PC-9 (cell line): ENCODE results near the gene LRP2. TPM values are rescaled to one million over a fixed set of nuclear protein-coding genes. Genes with fewer than 3 reads are reported as not detected.

Source experiments
- BruUV-seq: library from RNA; stranded (reverse); fragments of 400-500 nt; replicated peaks from 2 replicates; lab custom pipeline; 2021; lab: Mats Ljungman, UMichigan
- CTCF ChIA-PET: fragments of 300-600 bp; sonication (Branson Sonifier 250); formaldehyde crosslinking; loops from one replicate; lab custom pipeline; 2022; ENCODE audit warnings: antibody characterized with exemption; lab: Charles Lee
- POLR2A ChIA-PET: fragments of 300-600 bp; sonication (Branson Sonifier 250); formaldehyde crosslinking; loops from one replicate; lab custom pipeline; 2022; ENCODE audit warnings: antibody characterized with exemption; ENCODE audit not compliant: unreplicated experiment; lab: Charles Lee
- DNase-seq, 2 experiments: peaks; one replicate each; pipeline versions ENCODE4 v3.0.0 to v3.0.0-alpha.2; 2015 to 2022; ENCODE audit warnings: mixed read lengths in 1 of 2
- H2AFZ ChIP-seq: fragments of 200-600 bp; sonication (generic); 2 replicates; pipeline ENCODE4 v1.8.1; 2017; ENCODE audit warnings: antibody characterized with exemption
- H3F3A ChIP-seq: fragments of 200-600 bp; sonication (generic); 2 replicates; pipeline ENCODE4 v1.8.1; 2017; ENCODE audit warnings: antibody characterized with exemption, mild to moderate bottlenecking, low read depth; ENCODE audit not compliant: insufficient read depth
- H3K27ac ChIP-seq: fragments of 200-600 bp; sonication (generic); 2 replicates; pipeline ENCODE4 v1.6.1; 2016; ENCODE audit warnings: mixed run types
- H3K27me3 ChIP-seq: fragments of 200-600 bp; sonication (generic); 2 replicates; pipeline ENCODE4 v1.6.1; 2016; ENCODE audit warnings: low read depth, mixed run types; ENCODE audit not compliant: insufficient read depth
- H3K36me3 ChIP-seq: fragments of 200-600 bp; sonication (generic); 2 replicates; pipeline ENCODE4 v1.6.1; 2016; ENCODE audit warnings: low read depth, mixed run types
- H3K4me1 ChIP-seq: fragments of 200-600 bp; sonication (generic); replicated peaks from 2 replicates; pipeline ENCODE4 v1.6.1; 2016; ENCODE audit warnings: mixed run types; ENCODE audit not compliant: insufficient read depth
- H3K4me2 ChIP-seq: fragments of 200-600 bp; sonication (generic); 2 replicates; pipeline ENCODE4 v1.6.1; 2017; ENCODE audit warnings: mixed run types
- H3K4me3 ChIP-seq: fragments of 200-600 bp; sonication (generic); 2 replicates; pipeline ENCODE4 v1.6.1; 2016; ENCODE audit warnings: mixed run types
- H3K79me2 ChIP-seq: fragments of 200-600 bp; sonication (generic); 2 replicates; pipeline ENCODE4 v1.6.1; 2017; ENCODE audit warnings: low read depth, mixed run types
- H3K9me2 ChIP-seq: fragments of 200-600 bp; sonication (generic); 2 replicates; pipeline ENCODE4 v1.8.1; 2017; ENCODE audit warnings: mild to moderate bottlenecking; ENCODE audit not compliant: insufficient read depth
- H3K9me3 ChIP-seq: fragments of 200-600 bp; sonication (generic); 2 replicates; pipeline ENCODE4 v1.8.1; 2016; ENCODE audit warnings: low read depth; ENCODE audit not compliant: insufficient read depth
- H4K20me1 ChIP-seq: fragments of 200-600 bp; sonication (generic); 2 replicates; pipeline ENCODE4 v1.8.1; 2017; ENCODE audit not compliant: insufficient read depth
- CTCF ChIP-seq: fragments of 200-600 bp; sonication (generic); conservative IDR thresholded peaks from 2 replicates; pipeline ENCODE4 v1.6.1; 2017; ENCODE audit warnings: mixed run types, antibody characterized with exemption, mild to moderate bottlenecking, moderate library complexity
- EZH2 ChIP-seq: fragments of 200-600 bp; sonication (generic); IDR thresholded peaks from 2 replicates; pipeline ENCODE4 v1.8.0; 2017; ENCODE audit warnings: antibody characterized with exemption, low read depth
- intact Hi-C: fragments of 100-400 bp; cut with micrococcal nuclease; formaldehyde crosslinking; loops from one replicate; pipeline ENCODE4 v1.10.0; 2022; ENCODE audit not compliant: unreplicated experiment
- total RNA-seq: library from RNA; stranded (reverse); gene quantifications from 2 replicates; pipeline ENCODE4 v1.2.3, GENCODE V29; 2021

Gene LRP2
- total RNA-seq, 1 experiment from 2014 or later, result not detected

GRCh38 chr2:169160926-169161481 is 201.3 kb downstream of the LRP2 start:
- Histone ChIP-seq H3K27ac (no peak overlapping the region), H2AFZ (no peak overlapping the region), H3K9me3 (no peaks in the 10 kb centered on the region), H4K20me1 (no peaks in the 10 kb centered on the region), H3K4me3 (no peak overlapping the region), H3K36me3 (no peaks in the 10 kb centered on the region), H3F3A (no peaks in the 10 kb centered on the region), H3K4me2 (no peak overlapping the region), H3K27me3 (no peaks in the 10 kb centered on the region), H3K4me1 (no peaks in the 10 kb centered on the region), H3K79me2 (no peaks in the 10 kb centered on the region), H3K9me2 (no peaks in the 10 kb centered on the region)
- no peak for DNase-seq
- intact Hi-C loops, result no loop called here
- no peak for TF ChIP-seq EZH2
- no peak for TF ChIP-seq CTCF
- CTCF ChIA-PET, result no interaction called here
- POLR2A ChIA-PET, result interaction anchor here (0.8 kb wide), 1 partner anchor 11 kb away, joined by 6 read pairs; no protein-coding TSS in a partner anchor
- no TSS peak for BruUV-seq

GRCh38 chr2:169159686-169160085 is 202.6 kb downstream of the LRP2 start:
- CTCF ChIA-PET, result no interaction called here
- BruUV-seq, result no TSS peak
- no peaks in the 10 kb centered on the region for H3K27me3 ChIP-seq
- no peak overlapping the region for H2AFZ ChIP-seq
- H3K9me3 ChIP-seq, result no peaks in the 10 kb centered on the region
- H3K4me3 ChIP-seq, result no peak overlapping the region
- no peak overlapping the region for H3K27ac ChIP-seq
- H4K20me1 ChIP-seq, result no peaks in the 10 kb centered on the region
- H3K36me3 ChIP-seq, result no peaks in the 10 kb centered on the region
- no peak overlapping the region for H3K4me2 ChIP-seq
- intact Hi-C loops, result no loop called here
- no peaks in the 10 kb centered on the region for H3K9me2 ChIP-seq
- no peak for DNase-seq
- TF ChIP-seq CTCF (no peak), EZH2 (no peak)
- H3F3A ChIP-seq, result no peaks in the 10 kb centered on the region
- POLR2A ChIA-PET, result no interaction called here
- no peaks in the 10 kb centered on the region for H3K79me2 ChIP-seq
- no peaks in the 10 kb centered on the region for H3K4me1 ChIP-seq

- Histone ChIP-seq H3K9me3 (no peaks in the 10 kb centered on the region), H4K20me1 (no peaks in the 10 kb centered on the region), H3K4me1 (no peaks in the 10 kb centered on the region), H3K79me2 (no peaks in the 10 kb centered on the region), H2AFZ (no peak overlapping the region), H3K36me3 (no peaks in the 10 kb centered on the region), H3K4me3 (no peak overlapping the region), H3K27ac (no peak overlapping the region), H3K4me2 (no peak overlapping the region), H3F3A (no peaks in the 10 kb centered on the region), H3K27me3 (no peaks in the 10 kb centered on the region), H3K9me2 (no peaks in the 10 kb centered on the region)
- ChIA-PET CTCF (no interaction called here), POLR2A (no interaction called here)
- no peak for DNase-seq
- no peak for TF ChIP-seq EZH2
- no peak for TF ChIP-seq CTCF
- BruUV-seq, result no TSS peak
- intact Hi-C loops, result no loop called here
These were observed 203.5 kb downstream of the LRP2 start for GRCh38 chr2:169158874-169159273.
